HepG2 (cell line): Measurements from ENCODE around the gene DSE. TPM values are rescaled to one million over a fixed set of nuclear protein-coding genes. Genes with fewer than 3 reads are reported as not detected.

Source experiments
- ATAC-seq: fragments of 200-7000 bp; cut with Tn5 transposase; 3 replicates; pipeline ENCODE4 v1.9.1; 2020; ENCODE audit warnings: mild to moderate bottlenecking, moderate library complexity
- BruUV-seq: library from RNA; stranded (reverse); fragments of 400-500 nt; replicated peaks from 2 replicates; lab custom pipeline; 2021; lab: Mats Ljungman, UMichigan
- CTCF ChIA-PET: fragments of 300-600 bp; formaldehyde crosslinking; extraction: SDS; loops from one replicate; lab custom pipeline; 2021; ENCODE audit warnings: low total read pairs, inconsistent platforms, low intra/inter-chr PET ratio; lab: Yijun Ruan, JAX
- POLR2A ChIA-PET: fragments of 350-600 bp; sonication (Branson Sonifier 250); formaldehyde crosslinking; loops from one replicate; lab custom pipeline; 2020; ENCODE audit warnings: antibody characterized with exemption, inconsistent platforms; lab: Yijun Ruan, JAX
- DNase-seq: peaks from one replicate; pipeline ENCODE4 v3.0.0-alpha.2; 2015; ENCODE audit warnings: low spot score
- FAIRE-seq: peaks from 3 replicates; lab custom pipeline; 2011; peaks lifted over from hg19 to GRCh38; lab: Jason Lieb, UNC
- H2AFZ ChIP-seq: one replicate; pipeline ENCODE4 v1.6.1; 2011; ENCODE audit warnings: low read length, inconsistent platforms
- H3K27ac ChIP-seq: fragments of 300-600 bp; 3 replicates; pipeline ENCODE4 v1.8.0; 2011; ENCODE audit warnings: mixed run types, mild to moderate bottlenecking, mixed read lengths, low read length, inconsistent platforms; ENCODE audit not compliant: insufficient read depth; ENCODE audit errors: extremely low read length
- H3K27me3 ChIP-seq, 2 experiments: fragments of 200-600 bp in 1 of 2; 2 replicates in 1 of 2; 3 replicates in 1 of 2; pipeline versions ENCODE4 v1.6.0 to v1.8.0; 2011; ENCODE audit warnings: low read length in 2 of 2, mild to moderate bottlenecking in 2 of 2, moderate library complexity in 2 of 2, inconsistent platforms in 1 of 2; ENCODE audit not compliant: insufficient read depth in 2 of 2, control insufficient read depth in 1 of 2
- H3K36me3 ChIP-seq, 2 experiments: fragments of 200-600 bp in 1 of 2; replicated peaks in 1 of 2; 2 replicates in 1 of 2; 3 replicates in 1 of 2; pipeline versions ENCODE4 v1.5.1 to v1.8.0; 2011; ENCODE audit warnings: low read length in 2 of 2, inconsistent platforms in 1 of 2; ENCODE audit not compliant: insufficient read depth in 2 of 2, control insufficient read depth in 1 of 2
- H3K4me1 ChIP-seq: 2 replicates; pipeline ENCODE4 v1.5.1; 2012; ENCODE audit warnings: low read length, inconsistent platforms; ENCODE audit not compliant: insufficient read depth
- H3K4me2 ChIP-seq: 2 replicates; pipeline ENCODE4 v1.6.0; 2011; ENCODE audit warnings: low read depth, low read length, inconsistent platforms
- H3K4me3 ChIP-seq, 3 experiments: fragments of 200-600 bp in 1 of 3; sonication (generic), shearing (Covaris generic) in 1 of 3; replicated peaks in 1 of 3; 2 replicates each; pipeline ENCODE4 v1.5.1; 2011 to 2016; ENCODE audit warnings: low read length in 3 of 3, inconsistent platforms in 2 of 3, low read depth in 2 of 3, mild to moderate bottlenecking in 2 of 3, control low read depth in 1 of 3, mixed read lengths in 1 of 3; ENCODE audit not compliant: insufficient read depth in 1 of 3
- H3K79me2 ChIP-seq: one replicate; pipeline ENCODE4 v1.6.1; 2011; ENCODE audit warnings: low read length, inconsistent platforms; ENCODE audit not compliant: insufficient read depth
- H3K9ac ChIP-seq: 2 replicates; pipeline ENCODE4 v1.6.0; 2011; ENCODE audit warnings: mild to moderate bottlenecking, low read depth, low read length, inconsistent platforms; ENCODE audit not compliant: insufficient read depth
- H3K9me3 ChIP-seq: 2 replicates; pipeline ENCODE4 v1.5.1; 2012; ENCODE audit warnings: mild to moderate bottlenecking, low read length
- H4K20me1 ChIP-seq: 2 replicates; pipeline ENCODE4 v1.6.0; 2011; ENCODE audit warnings: inconsistent platforms, mild to moderate bottlenecking, low read length, moderate library complexity; ENCODE audit not compliant: insufficient read depth
- ARHGAP35 ChIP-seq: sonication (generic); formaldehyde crosslinking; IDR thresholded peaks from 2 replicates; pipeline ENCODE4 v1.9.0; 2022; ENCODE audit warnings: mild to moderate bottlenecking, inconsistent platforms, moderate library complexity, missing genetic modification reagents, borderline replicate concordance
- BCL3 ChIP-seq: sonication (generic); formaldehyde crosslinking; IDR thresholded peaks from 2 replicates; pipeline ENCODE4 v1.5.1; 2020; ENCODE audit warnings: mild to moderate bottlenecking, missing genetic modification reagents, moderate library complexity
- GPN1 ChIP-seq: sonication (generic); formaldehyde crosslinking; IDR thresholded peaks from 2 replicates; pipeline ENCODE4 v1.5.1; 2020; ENCODE audit warnings: missing genetic modification reagents, borderline replicate concordance
- MED13 ChIP-seq: sonication (generic); formaldehyde crosslinking; IDR thresholded peaks from 2 replicates; pipeline ENCODE4 v1.5.0; 2020; ENCODE audit warnings: missing genetic modification reagents
- PCBP2 ChIP-seq: fragments of 200-400 bp; formaldehyde crosslinking; optimal IDR thresholded peaks from 2 replicates; pipeline ENCODE3; 2018; ENCODE audit warnings: low read length, low read depth; ENCODE audit not compliant: poor library complexity, severe bottlenecking
- PLRG1 ChIP-seq: fragments of 450-650 bp; conservative IDR thresholded peaks from 2 replicates; pipeline ENCODE4 v1.6.1; 2016
- SOX6 ChIP-seq, 2 experiments: fragments of 450-650 bp in 1 of 2; sonication (generic) in 1 of 2; formaldehyde crosslinking in 1 of 2; IDR thresholded peaks; 2 replicates each; pipeline versions ENCODE4 v1.4.0 to v1.6.1; 2017 to 2020; ENCODE audit warnings: antibody characterized with exemption in 1 of 2, mild to moderate bottlenecking in 1 of 2, missing genetic modification reagents in 1 of 2
- STAT5B ChIP-seq: sonication (generic); formaldehyde crosslinking; IDR thresholded peaks from 2 replicates; pipeline ENCODE4 v1.4.0; 2020; ENCODE audit warnings: missing genetic modification reagents
- ZHX1 ChIP-seq: sonication (generic); formaldehyde crosslinking; IDR thresholded peaks from 2 replicates; pipeline ENCODE4 v1.8.1; 2022; ENCODE audit warnings: low read depth, mild to moderate bottlenecking, missing genetic modification reagents
- ZNF660 ChIP-seq: sonication (generic); formaldehyde crosslinking; IDR thresholded peaks from 2 replicates; pipeline ENCODE4 v1.5.1; 2020; ENCODE audit warnings: mild to moderate bottlenecking, low read depth, missing genetic modification reagents, borderline replicate concordance
- ZNF724P ChIP-seq: sonication (generic); formaldehyde crosslinking; IDR thresholded peaks from 2 replicates; pipeline ENCODE4 v1.8.0; 2022; ENCODE audit warnings: missing genetic modification reagents, borderline replicate concordance
- ZNF784 ChIP-seq: sonication (generic); formaldehyde crosslinking; IDR thresholded peaks from 2 replicates; pipeline ENCODE4 v1.5.1; 2020; ENCODE audit warnings: missing genetic modification reagents, mild to moderate bottlenecking, borderline replicate concordance
- in situ Hi-C: cut with HindIII; loops from 2 replicates; pipeline ENCODE4 v1.10.0; 2017; ENCODE audit warnings: low pct_unique_long_range_greater_than_20kb; ENCODE audit not compliant: extremely low pct_ligation_motif_present
- intact Hi-C: fragments of 100-400 bp; cut with micrococcal nuclease; formaldehyde crosslinking; loops from one replicate; pipeline ENCODE4 v1.10.0; 2022; ENCODE audit not compliant: unreplicated experiment
- polyA plus RNA-seq, 8 experiments: library from polyadenylated mRNA; depleted of rRNA in 3 of 8; stranded (reverse) in 7 of 8; unstranded in 1 of 8; fragments of >200 nt; fragmentation: Illumina TruSeq in 4 of 8; extraction: Trizol in 4 of 8; gene quantifications; 2 replicates each; pipeline versions ENCODE4 v1.2.1 to v1.2.3, GENCODE V29; 2011 to 2016; ENCODE audit warnings: low read depth in 4 of 8, missing spikeins in 1 of 8, mixed read lengths in 1 of 8; ENCODE audit not compliant: insufficient read depth in 1 of 8
- total RNA-seq, 5 experiments: library from RNA; depleted of rRNA; stranded (reverse); fragments of >200 nt; fragmentation: Illumina TruSeq; extraction: Trizol; gene quantifications; 2 replicates each; pipeline ENCODE4 v1.2.3, GENCODE V29; 2016; ENCODE audit warnings: low read depth in 1 of 5
- TF ChIP-seq, protein P1 (sequence below): sonication (generic); formaldehyde crosslinking; IDR thresholded peaks from 2 replicates; pipeline ENCODE4 v1.5.1; 2020; ENCODE audit warnings: mild to moderate bottlenecking, missing genetic modification reagents

The DSE gene
- total and polyA plus RNA-seq, 2 of the 13 experiments (the other 11 are each of a cell fraction or from before 2014, with no cell fraction given), result 2.6 to 4.6 TPM

DNA sequence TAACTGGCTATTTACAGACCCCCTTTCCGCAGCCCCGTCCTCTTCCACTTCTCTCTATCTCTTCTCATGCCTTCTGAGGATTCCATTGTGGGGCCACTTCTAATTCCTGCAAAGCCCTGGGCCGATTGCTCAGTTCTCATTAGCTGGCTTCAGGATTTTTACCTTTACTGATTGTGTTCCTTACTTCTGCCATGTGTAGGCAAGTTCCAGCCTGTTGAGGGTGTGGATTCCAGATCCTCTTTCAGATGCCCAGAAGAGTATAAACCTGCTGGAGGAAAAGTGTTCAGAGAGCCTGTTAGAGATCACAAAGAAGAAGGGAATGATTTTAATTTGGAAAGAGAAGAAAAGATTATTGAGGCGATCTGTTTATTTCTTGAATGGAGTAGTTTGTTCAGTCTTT, 5.4 kb downstream of the DSE start (continued):
- no peak for TF ChIP-seq ZNF784 (CRISPR knock-in tag)
- no peak for TF ChIP-seq ZNF724P (CRISPR knock-in tag)
- TF ChIP-seq BCL3 (CRISPR knock-in tag), result no peak
- no peak for TF ChIP-seq ZNF660 (CRISPR knock-in tag)
- TF ChIP-seq MED13 (CRISPR knock-in tag), result no peak
- no peak for TF ChIP-seq SOX6 (IDR thresholded peaks at IDR 0.05)
- no peak for TF ChIP-seq SOX6 (CRISPR knock-in tag; IDR thresholded peaks at IDR 0.05)
- TF ChIP-seq ARHGAP35 (CRISPR knock-in tag), result no peak
- no peak for TF ChIP-seq PLRG1
- TF ChIP-seq, all 625 proteins: peak for 0

- TF ChIP-seq GPN1 (CRISPR knock-in tag), result no peak
- TF ChIP-seq, protein P1, sequence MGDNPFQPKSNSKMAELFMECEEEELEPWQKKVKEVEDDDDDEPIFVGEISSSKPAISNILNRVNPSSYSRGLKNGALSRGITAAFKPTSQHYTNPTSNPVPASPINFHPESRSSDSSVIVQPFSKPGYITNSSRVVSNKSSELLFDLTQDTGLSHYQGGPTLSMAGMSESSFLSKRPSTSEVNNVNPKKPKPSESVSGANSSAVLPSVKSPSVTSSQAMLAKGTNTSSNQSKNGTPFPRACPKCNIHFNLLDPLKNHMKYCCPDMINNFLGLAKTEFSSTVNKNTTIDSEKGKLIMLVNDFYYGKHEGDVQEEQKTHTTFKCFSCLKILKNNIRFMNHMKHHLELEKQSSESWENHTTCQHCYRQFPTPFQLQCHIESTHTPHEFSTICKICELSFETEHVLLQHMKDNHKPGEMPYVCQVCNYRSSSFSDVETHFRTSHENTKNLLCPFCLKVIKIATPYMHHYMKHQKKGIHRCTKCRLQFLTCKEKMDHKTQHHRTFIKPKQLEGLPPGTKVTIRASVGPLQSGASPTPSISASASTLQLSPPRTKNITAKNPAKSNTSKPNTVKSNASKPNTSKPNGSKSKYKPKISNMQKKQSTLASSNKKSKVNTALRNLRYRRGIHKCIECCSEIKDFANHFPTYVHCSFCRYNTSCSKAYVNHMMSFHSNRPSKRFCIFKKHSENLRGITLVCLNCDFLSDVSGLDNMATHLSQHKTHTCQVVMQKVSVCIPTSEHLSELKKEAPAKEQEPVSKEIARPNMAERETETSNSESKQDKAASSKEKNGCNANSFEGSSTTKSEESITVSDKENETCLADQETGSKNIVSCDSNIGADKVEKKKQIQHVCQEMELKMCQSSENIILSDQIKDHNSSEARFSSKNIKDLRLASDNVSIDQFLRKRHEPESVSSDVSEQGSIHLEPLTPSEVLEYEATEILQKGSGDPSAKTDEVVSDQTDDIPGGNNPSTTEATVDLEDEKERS (CRISPR knock-in tag), result no peak
- TF ChIP-seq ZHX1, result no peak
- no peak for TF ChIP-seq STAT5B
- no peak for TF ChIP-seq PCBP2
- TF ChIP-seq, all 625 proteins: peak for 0
- Histone ChIP-seq H3K27me3 (no peaks in the 10 kb centered on the region), H4K20me1 (no peaks in the 10 kb centered on the region), H3K4me3 (no peak overlapping the region), H3K4me2 (no peak overlapping the region), H3K79me2 (no peaks in the 10 kb centered on the region), H3K4me1 (no peaks in the 10 kb centered on the region), H3K9ac (no peak overlapping the region), H3K36me3 (no peaks in the 10 kb centered on the region), H2AFZ (no peak overlapping the region), H3K27ac (no peak overlapping the region), H3K9me3 (no peaks in the 10 kb centered on the region)
- DNase-seq (no peak), ATAC-seq (no peak), FAIRE-seq (no peak)
- in situ Hi-C loops, result no loop called here
- intact Hi-C loops, result no loop called here
- CTCF ChIA-PET, result no interaction called here
- no TSS peak for BruUV-seq
- POLR2A ChIA-PET, result no interaction called here
These were observed 9.0 kb downstream of the DSE start for GRCh38 chr6:116379764-116380163.
